Measurements from ENCODE around the gene SYNDIG1L. TPM values are rescaled to one million over a fixed set of nuclear protein-coding genes. Genes with fewer than 3 reads are reported as not detected.

Gene SYNDIG1L
- total and polyA plus RNA-seq, 2 of the 4 experiments (the other 2 are of a cell fraction) = not detected

- Histone ChIP-seq H2AFZ (replicated peaks; ENCODE audit: low read length, poor library complexity) (peak overlapping the region; percentile 33), H2BK15ac (ENCODE audit: low read depth, low read length) (no peak overlapping the region), H3K23ac (ENCODE audit: low read depth, low read length) (no peak overlapping the region), H2AK5ac (ENCODE audit: low read depth, low read length) (no peak overlapping the region), H3K9me1 (ENCODE audit: insufficient read depth, low read length) (no peaks in the 10 kb centered on the region), H3K18ac (ENCODE audit: low read depth, low read length) (no peak overlapping the region), H4K5ac (ENCODE audit: low read depth, low read length) (no peak overlapping the region), H3K14ac (replicated peaks; ENCODE audit: low read depth, low read length) (no peak overlapping the region), H3K4me2 (ENCODE audit: low read depth, low read length) (no peak overlapping the region), H3K9me3 (ENCODE audit: control insufficient read depth, insufficient read depth, low read length) (peaks cover under 1% of the 10 kb centered on the region; the same call in 1 of the 2 replicates), H3K79me1 (ENCODE audit: low read depth in 1 of 2, low read length in 2 of 2) (no peaks in the 10 kb centered on the region), H3K27ac (ENCODE audit: insufficient read depth, low read length) (no peak overlapping the region), H2BK20ac (ENCODE audit: low read depth, low read length) (no peak overlapping the region), H2AK9ac (replicated peaks; ENCODE audit: low read depth, low read length, poor library complexity) (no peak overlapping the region), H2BK5ac (ENCODE audit: low read depth, low read length, poor library complexity, severe bottlenecking) (no peak overlapping the region), H4K20me1 (ENCODE audit: insufficient read depth, low read length) (no peaks in the 10 kb centered on the region), H3K9ac (ENCODE audit: low read depth, low read length) (no peak overlapping the region), H3K4ac (ENCODE audit: low read depth, low read length) (no peak overlapping the region), H4K91ac (ENCODE audit: insufficient read depth, low read depth, low read length) (no peak overlapping the region), H3K27me3 (ENCODE audit: control insufficient read depth, insufficient read depth, low read length) (peaks cover 68% of the 10 kb centered on the region), H3K56ac (ENCODE audit: extremely low read depth, insufficient read depth, low read length) (no peak overlapping the region), H2BK120ac (ENCODE audit: low read depth, low read length) (no peak overlapping the region), H3K36me3 (ENCODE audit: control insufficient read depth, insufficient read depth, low read length) (no peaks in the 10 kb centered on the region), H3K4me1 (ENCODE audit: control insufficient read depth, insufficient read depth, low read length) (no peaks in the 10 kb centered on the region), H4K8ac (ENCODE audit: low read depth in 2 of 2, low read length in 2 of 2) (no peak overlapping the region), H3K4me3 (ENCODE audit: insufficient read depth, low read depth, low read length) (no peak overlapping the region)
- intact Hi-C loops (cut with micrococcal nuclease) (no loop called here), dilution Hi-C loops (cut with HindIII; ENCODE audit: low sequenced_read_pairs, unreplicated experiment) (no loop called here), in situ Hi-C loops (cut with MboI; ENCODE audit: low sequenced_read_pairs) (no loop called here)
- ATAC-seq (ENCODE audit: low read depth) (no peak), DNase-seq (no peak)
- ChIA-PET POLR2A (ENCODE audit: unreplicated experiment) (no interaction called here), CTCF (no interaction called here)
- no peak for TF ChIP-seq RAD21 (IDR thresholded peaks at IDR 0.05; ENCODE audit: low read length)
- no peak for TF ChIP-seq CHD1 (IDR thresholded peaks at IDR 0.05; ENCODE audit: low read depth, low read length)
- TF ChIP-seq CTCF (conservative IDR thresholded peaks at IDR 0.05; ENCODE audit: low read depth, low read length) = no peak
- no peak for TF ChIP-seq RFX5 (IDR thresholded peaks at IDR 0.05; ENCODE audit: low read depth, low read length)
- no peak for TF ChIP-seq NFE2L2 (IDR thresholded peaks at IDR 0.05; ENCODE audit: low read depth, low read length)
- no peak for TF ChIP-seq CEBPB (IDR thresholded peaks at IDR 0.05; ENCODE audit: low read depth, low read length)
- TF ChIP-seq RCOR1 (IDR thresholded peaks at IDR 0.05; ENCODE audit: insufficient replicate concordance, low read length) = no peak
- TF ChIP-seq SMC3 (IDR thresholded peaks at IDR 0.05; ENCODE audit: low read depth, low read length) = no peak
- no peak for TF ChIP-seq MAZ (IDR thresholded peaks at IDR 0.05; ENCODE audit: borderline replicate concordance, low read depth, low read length)
- TF ChIP-seq MXI1 (IDR thresholded peaks at IDR 0.05; ENCODE audit: borderline replicate concordance, low read depth, low read length) = no peak
- no peak for TF ChIP-seq BHLHE40 (IDR thresholded peaks at IDR 0.05; ENCODE audit: low read depth, low read length)
- no peak for TF ChIP-seq ELK1 (IDR thresholded peaks at IDR 0.05; ENCODE audit: borderline replicate concordance, low read depth, low read length)
- TF ChIP-seq POLR2A (IDR thresholded peaks at IDR 0.05; ENCODE audit: low read depth, low read length) = no peak
- TF ChIP-seq USF2 (IDR thresholded peaks at IDR 0.05; ENCODE audit: low read depth, low read length) = no peak
- no peak for TF ChIP-seq MAFK (IDR thresholded peaks at IDR 0.05; ENCODE audit: low read depth, low read length)
- no peak for TF ChIP-seq FOS (IDR thresholded peaks at IDR 0.05; ENCODE audit: low read depth, low read length)
- WGBS, 2 experiments (ENCODE audit: extremely low coverage in 2 of 2, insufficient read length in 1 of 2) = no CpG with 5 or more reads among the region's 4 CpGs
- no TSS peak for BruUV-seq (replicated peaks)
These were observed 12.4 kb downstream of the SYNDIG1L start for GRCh38 chr14:74413627-74414026.
